ENCODE results near the gene PRDM13. TPM values are rescaled to one million over a fixed set of nuclear protein-coding genes. Genes with fewer than 3 reads are reported as not detected.

Gene PRDM13
- total and polyA plus RNA-seq, 9 of the 15 experiments (the other 6 are each of a cell fraction or from before 2014, with no cell fraction given) = not detected

DNA sequence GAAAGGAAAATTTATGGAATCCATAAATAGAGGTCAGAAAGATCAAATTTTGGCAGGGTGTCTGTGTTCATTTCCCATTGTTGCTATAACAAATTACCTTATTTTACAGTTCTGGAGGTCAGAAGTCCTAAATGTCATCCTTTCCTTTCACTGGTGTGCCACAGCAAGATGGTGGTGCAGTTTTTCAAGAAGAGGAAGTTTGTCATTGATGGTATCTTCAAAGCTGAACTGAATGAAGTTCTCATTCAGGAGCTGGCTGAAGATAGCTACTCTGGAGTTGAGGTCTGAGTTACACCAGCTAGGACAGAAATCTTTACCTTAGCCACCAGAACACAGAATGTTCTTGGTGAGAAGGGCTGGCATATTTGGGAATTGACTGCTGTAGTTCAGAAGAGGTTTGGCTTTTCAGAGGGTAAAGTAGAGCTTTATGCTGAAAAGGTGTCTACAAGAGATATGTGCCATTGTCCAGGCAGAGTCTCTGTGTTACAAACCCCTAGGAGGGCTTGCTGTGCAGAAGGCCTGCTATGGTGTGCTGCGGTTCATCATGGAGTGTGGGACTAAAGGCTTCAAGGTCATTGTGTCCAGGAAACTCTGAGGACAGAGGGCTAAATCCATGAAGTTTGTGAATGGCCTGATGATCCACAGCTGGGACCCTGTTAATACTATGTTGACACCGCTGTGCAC, 30.9 kb upstream of the PRDM13 start:
- peak; percentile 84 for FAIRE-seq
- ATAC-seq = peak; percentile 71
- peak in 2 of 4 experiments; percentile 26 to 51 for DNase-seq (ENCODE audit: extremely low read depth in 1 of 4, low spot score in 3 of 4)
- H4K20me1 ChIP-seq (replicated peaks; ENCODE audit: control insufficient read depth, insufficient read depth, low read length) = no peaks in the 10 kb centered on the region
- H3K4me3 ChIP-seq = no peak overlapping the region
- no peaks in the 10 kb centered on the region for H3K27me3 ChIP-seq (ENCODE audit: control insufficient read depth in 2 of 2, insufficient read depth in 2 of 2, low read length in 2 of 2)
- WGBS (ENCODE audit: insufficient coverage, low coverage, missing lambda C conversion rate) = 55% methylated on average over 2 of the region's 2 CpGs
- intact Hi-C loops (cut with micrococcal nuclease) (no loop called here), in situ Hi-C loops (cut with MboI) (no loop called here)
- H3K4me1 ChIP-seq (replicated peaks in 1 of 2; ENCODE audit: control insufficient read depth in 2 of 2, insufficient read depth in 2 of 2, low read length in 2 of 2) = peaks cover 6 to 15% of the 10 kb centered on the region in 2 experiments; a peak in 4 of 5 replicates
- ChIA-PET POLR2A (interaction anchor here (0.7 kb wide), 2 partner anchors 15 to 17 kb away, joined by 3 to 4 read pairs; no protein-coding TSS in a partner anchor), CTCF (ENCODE audit: low intra/inter-chr PET ratio) (interaction anchor here (0.6 kb wide), 1 partner anchor 57 kb away, joined by 6 read pairs; no protein-coding TSS in a partner anchor)
- H3K27ac ChIP-seq (ENCODE audit: extremely low read depth, low read depth, low read length) = peak overlapping the region; percentile 69
- BruUV-seq (replicated peaks) = no TSS peak
- H2AFZ ChIP-seq (ENCODE audit: low read depth, low read length) = peak overlapping the region; percentile 93
- no peaks in the 10 kb centered on the region for H3K9me1 ChIP-seq (ENCODE audit: control insufficient read depth, insufficient read depth, low read length)
- H3K9ac ChIP-seq (ENCODE audit: insufficient read depth in 1 of 2, low read depth in 2 of 2, low read length in 2 of 2) = no peak overlapping the region; a peak in 1 of 4 replicates
- H3K4me2 ChIP-seq (ENCODE audit: insufficient read depth, low read length) = peak overlapping the region; percentile 60
- H3K79me2 ChIP-seq (ENCODE audit: control insufficient read depth, insufficient read depth, low read length) = no peaks in the 10 kb centered on the region
- no peaks in the 10 kb centered on the region for H3K36me3 ChIP-seq (ENCODE audit: control insufficient read depth, insufficient read depth, low read length)
- H3K9me3 ChIP-seq (replicated peaks; ENCODE audit: control insufficient read depth, insufficient read depth, low read depth, low read length) = no peaks in the 10 kb centered on the region
- TF ChIP-seq POLR2B (IDR thresholded peaks at IDR 0.05; ENCODE audit: low read depth, partially characterized antibody) = no peak
- TF ChIP-seq SMARCE1 (IDR thresholded peaks at IDR 0.05) = peak; percentile 56; the same call in 1 of the 2 replicates
- peak; percentile 53 for TF ChIP-seq MEIS2 (IDR thresholded peaks at IDR 0.05; ENCODE audit: partially characterized antibody)
- no peak for TF ChIP-seq SIX5 (IDR thresholded peaks at IDR 0.05; ENCODE audit: borderline replicate concordance in 1 of 2, insufficient read depth in 1 of 2, low read depth in 1 of 2, low read length in 2 of 2)
- TF ChIP-seq LEF1 (IDR thresholded peaks at IDR 0.05) = peak; percentile 75
- TF ChIP-seq, protein P1, sequence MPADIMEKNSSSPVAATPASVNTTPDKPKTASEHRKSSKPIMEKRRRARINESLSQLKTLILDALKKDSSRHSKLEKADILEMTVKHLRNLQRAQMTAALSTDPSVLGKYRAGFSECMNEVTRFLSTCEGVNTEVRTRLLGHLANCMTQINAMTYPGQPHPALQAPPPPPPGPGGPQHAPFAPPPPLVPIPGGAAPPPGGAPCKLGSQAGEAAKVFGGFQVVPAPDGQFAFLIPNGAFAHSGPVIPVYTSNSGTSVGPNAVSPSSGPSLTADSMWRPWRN (IDR thresholded peaks at IDR 0.05; ENCODE audit: low read depth) = 0 out of 2 replicates have a peak, but pooled peaks have one; percentile 16
- 0 out of 2 replicates have a peak, but pooled peaks have one; percentile 25 for TF ChIP-seq BACH1 (tag; IDR thresholded peaks at IDR 0.05)
- peak; percentile 29 for TF ChIP-seq RBBP5 (IDR thresholded peaks at IDR 0.05; ENCODE audit: borderline replicate concordance, insufficient read depth, low read length, poor library complexity, severe bottlenecking)
- TF ChIP-seq ZNF431 (CRISPR knock-in tag; IDR thresholded peaks at IDR 0.05) = no peak
- TF ChIP-seq TEAD4 (IDR thresholded peaks at IDR 0.05; ENCODE audit: low read length) = peak; percentile 30; the same call in 1 of the 2 replicates
- TF ChIP-seq TEAD4 (CRISPR knock-in tag; IDR thresholded peaks at IDR 0.05; ENCODE audit: borderline replicate concordance) = no peak
- TF ChIP-seq, protein P2, sequence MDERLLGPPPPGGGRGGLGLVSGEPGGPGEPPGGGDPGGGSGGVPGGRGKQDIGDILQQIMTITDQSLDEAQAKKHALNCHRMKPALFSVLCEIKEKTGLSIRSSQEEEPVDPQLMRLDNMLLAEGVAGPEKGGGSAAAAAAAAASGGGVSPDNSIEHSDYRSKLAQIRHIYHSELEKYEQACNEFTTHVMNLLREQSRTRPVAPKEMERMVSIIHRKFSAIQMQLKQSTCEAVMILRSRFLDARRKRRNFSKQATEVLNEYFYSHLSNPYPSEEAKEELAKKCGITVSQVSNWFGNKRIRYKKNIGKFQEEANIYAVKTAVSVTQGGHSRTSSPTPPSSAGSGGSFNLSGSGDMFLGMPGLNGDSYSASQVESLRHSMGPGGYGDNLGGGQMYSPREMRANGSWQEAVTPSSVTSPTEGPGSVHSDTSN (CRISPR knock-in tag; IDR thresholded peaks at IDR 0.05; ENCODE audit: low read depth) = no peak
- TF ChIP-seq, protein P2 (tag; conservative IDR thresholded peaks at IDR 0.05; ENCODE audit: low read depth) = 0 out of 2 replicates have a peak, but pooled peaks have one; percentile 30
- peak; percentile 45; the same call in 1 of the 2 replicates for TF ChIP-seq SMARCA4 (IDR thresholded peaks at IDR 0.05)
- TF ChIP-seq ESRRA (IDR thresholded peaks at IDR 0.05; ENCODE audit: borderline replicate concordance, low read depth) = peak; percentile 38; the same call in 1 of the 2 replicates
- TF ChIP-seq ETV5 (CRISPR knock-in tag; IDR thresholded peaks at IDR 0.05; ENCODE audit: low read depth) = peak; percentile 57; the same call in 1 of the 2 replicates
- TF ChIP-seq NR2C2 (CRISPR knock-in tag; IDR thresholded peaks at IDR 0.05) = no peak
- TF ChIP-seq NR2C2 (tag; IDR thresholded peaks at IDR 0.05) = 0 out of 2 replicates have a peak, but pooled peaks have one; percentile 17
- TF ChIP-seq CXXC5 (CRISPR knock-in tag; IDR thresholded peaks at IDR 0.05) = 0 out of 2 replicates have a peak, but pooled peaks have one; percentile 32
- TF ChIP-seq CTBP1 (IDR thresholded peaks at IDR 0.05; ENCODE audit: borderline replicate concordance) = peak; percentile 38; the same call in 1 of the 2 replicates

All from K562 (cell line).